Cardiac septum (tissue), 1 donor: ENCODE data around the gene PPIL3. TPM values are rescaled to one million over a fixed set of nuclear protein-coding genes. Genes with fewer than 3 reads are reported as not detected.

Source experiments
- DNase-seq: peaks from one replicate; pipeline ENCODE4 v3.0.0-alpha.2; 2020; ENCODE audit warnings: low spot score
- intact Hi-C: fragments of 100-400 bp; cut with DNase I; formaldehyde crosslinking; loops from one replicate; pipeline ENCODE4 v1.14.0; 2022
- total RNA-seq: library from RNA; stranded (reverse); fragmentation: NEBNext Ultra II Directional; extraction: Animal tissue kit (Norgen Biotek cat#: 25700); gene quantifications from one replicate; pipeline ENCODE4 v1.2.1, GENCODE V29; 2021
- donor health status: DM: no; HTN: no; CAD: no.

The PPIL3 gene
- total RNA-seq, 1 donor from 2014 or later, result 19.4 TPM

DNA sequence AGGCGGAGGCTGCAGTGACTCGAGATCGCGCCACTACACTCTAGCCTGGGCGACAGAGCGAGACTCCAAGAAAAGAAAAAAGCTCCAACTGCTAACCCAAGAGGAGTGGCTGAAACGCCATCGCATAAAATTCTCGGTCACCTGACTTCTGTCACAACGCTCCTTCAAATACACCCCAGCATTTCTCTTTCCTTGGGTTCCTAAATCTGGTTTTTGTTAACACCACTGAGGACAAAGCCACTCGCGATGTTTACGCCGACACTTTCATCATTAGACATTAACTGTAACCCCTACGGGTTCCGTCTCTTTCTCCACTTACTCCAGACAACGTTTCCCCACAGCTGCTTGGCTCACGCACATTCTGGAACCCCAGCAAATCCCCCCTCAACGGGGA is 25.1 kb downstream of the PPIL3 start:
- intact Hi-C loops, result loop anchor here (1.0 to 5.0 kb wide), 4 partner anchors 25 to 255 kb away; partner anchors contain the start of genes BZW1, NIF3L1 and PPIL3
- DNase-seq, result no peak

DNA sequence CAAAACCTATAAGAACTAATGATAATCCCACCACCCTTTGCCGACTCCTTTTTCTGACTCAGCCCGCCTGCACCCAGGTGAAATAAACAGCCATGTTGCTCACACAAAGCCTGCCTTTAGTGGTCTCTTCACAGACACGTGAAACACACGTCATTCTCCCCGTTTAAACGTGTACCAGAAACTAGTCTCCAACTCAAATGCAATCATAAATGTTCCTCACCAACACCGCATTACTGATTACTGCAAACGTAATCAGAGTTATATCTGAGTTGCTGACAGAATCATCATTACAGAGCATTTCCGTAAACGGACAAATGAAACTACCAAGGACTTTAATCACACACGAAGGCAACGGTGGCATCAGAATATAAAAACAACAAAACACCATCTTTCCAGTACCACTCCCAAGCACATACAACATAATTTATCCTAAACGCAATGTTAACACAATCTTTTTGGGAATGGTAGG is 26.3 kb downstream of the PPIL3 start:
- no peak for DNase-seq
- intact Hi-C loops, result loop anchor here (5.0 kb wide), 1 partner anchor 150 kb away; no protein-coding TSS in a partner anchor

DNA sequence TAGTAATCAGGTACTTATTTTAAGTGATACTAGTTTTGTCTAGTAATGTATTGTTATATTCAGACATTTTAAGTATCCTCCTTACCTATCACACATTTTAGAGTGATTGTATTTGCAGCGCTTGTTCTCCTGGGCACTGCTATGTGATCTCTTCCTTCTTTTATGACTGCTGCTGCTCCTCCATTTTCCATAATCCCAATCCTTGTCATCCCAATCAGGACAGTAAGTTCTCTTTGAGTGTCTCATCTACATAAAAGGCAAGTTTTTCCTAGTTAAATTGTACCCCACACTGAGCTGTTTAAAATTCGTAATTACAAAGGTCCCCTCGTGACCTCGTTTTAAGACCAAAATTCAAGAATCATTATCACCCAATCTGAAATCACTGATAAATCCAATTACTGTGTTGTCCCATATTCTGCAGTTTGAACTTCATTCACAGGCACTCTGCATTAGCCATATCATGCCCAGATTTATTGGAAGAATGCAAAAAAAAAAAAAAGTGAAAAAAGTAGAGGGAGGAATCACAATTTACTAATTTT is 27.2 kb downstream of the PPIL3 start:
- intact Hi-C loops, result loop anchor here (5.0 kb wide), 1 partner anchor 149 kb away; no protein-coding TSS in a partner anchor
- DNase-seq, result no peak

DNA sequence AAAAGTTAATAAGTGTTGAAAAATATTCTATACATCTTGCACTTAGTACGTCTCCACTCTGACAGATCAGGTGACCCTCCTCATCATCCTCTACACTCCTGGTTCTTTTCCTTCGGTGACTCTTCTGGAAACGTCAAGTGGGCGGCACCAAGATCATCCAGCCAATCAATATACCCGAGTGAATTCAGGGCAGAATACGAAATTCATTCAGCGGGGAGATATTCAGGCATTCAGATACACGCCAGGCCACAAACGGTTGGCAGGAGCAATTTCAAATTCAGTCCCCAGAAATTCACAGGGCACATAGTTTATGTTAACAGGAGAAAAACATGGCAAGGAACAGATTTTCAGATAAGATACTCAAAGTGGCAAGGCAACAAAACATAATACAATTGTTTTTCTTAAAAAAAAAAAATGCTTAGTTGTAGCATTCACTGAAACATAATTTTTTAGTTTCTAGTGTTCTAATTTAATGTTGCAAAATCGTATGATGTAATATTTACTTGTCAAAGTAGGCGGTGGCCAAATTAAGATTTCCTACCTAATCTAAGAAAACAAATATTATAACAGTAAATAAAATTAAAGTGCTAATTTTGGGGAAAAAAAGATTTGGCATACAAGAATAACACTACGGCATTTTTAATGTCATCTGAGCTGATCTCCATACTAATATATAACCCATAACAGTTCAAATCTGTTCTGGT is 28.6 kb downstream of the PPIL3 start:
- intact Hi-C loops, result loop anchor here (5.0 kb wide), 1 partner anchor 148 kb away; no protein-coding TSS in a partner anchor
- DNase-seq, result no peak

DNA sequence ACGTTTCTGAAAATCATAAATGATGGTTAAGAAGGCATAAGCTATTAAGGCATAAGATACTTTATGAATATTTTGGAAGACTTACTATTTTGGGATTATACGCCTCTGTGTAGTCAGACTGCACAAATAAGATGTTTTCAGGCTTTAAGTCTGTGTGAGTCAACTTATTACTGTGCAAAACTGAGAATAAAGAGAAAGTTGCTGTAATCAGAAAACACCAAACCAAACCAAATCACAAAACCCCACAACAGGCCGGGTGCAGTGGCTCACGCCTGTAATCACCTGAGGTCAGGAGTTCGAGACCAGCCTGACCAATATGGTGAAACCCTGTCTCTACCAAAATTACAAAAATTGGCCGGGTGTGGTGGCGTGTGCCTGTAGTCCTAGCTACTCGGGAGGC is 32.1 kb downstream of the PPIL3 start:
- DNase-seq, result no peak
- intact Hi-C loops, result no loop called here

DNA sequence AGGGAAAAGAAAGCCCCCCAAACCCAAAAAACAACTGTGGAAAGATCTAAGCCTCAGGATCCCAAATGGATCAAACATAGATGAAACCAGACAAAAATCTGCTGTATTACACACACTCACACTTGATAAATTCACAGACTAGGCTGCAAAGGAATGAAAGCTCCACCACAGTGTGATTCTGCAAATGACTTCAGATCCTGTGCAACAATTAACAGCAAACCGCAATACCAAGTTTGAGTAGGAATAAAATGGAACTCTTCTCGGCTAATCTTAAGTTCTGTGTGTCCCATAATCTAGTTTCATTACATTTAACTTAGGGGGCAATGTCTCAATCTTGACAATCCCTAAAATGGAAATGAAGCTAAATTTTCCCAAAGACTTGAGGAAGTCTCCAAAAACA is 36.3 kb downstream of the PPIL3 start:
- intact Hi-C loops, result no loop called here
- no peak for DNase-seq

DNA sequence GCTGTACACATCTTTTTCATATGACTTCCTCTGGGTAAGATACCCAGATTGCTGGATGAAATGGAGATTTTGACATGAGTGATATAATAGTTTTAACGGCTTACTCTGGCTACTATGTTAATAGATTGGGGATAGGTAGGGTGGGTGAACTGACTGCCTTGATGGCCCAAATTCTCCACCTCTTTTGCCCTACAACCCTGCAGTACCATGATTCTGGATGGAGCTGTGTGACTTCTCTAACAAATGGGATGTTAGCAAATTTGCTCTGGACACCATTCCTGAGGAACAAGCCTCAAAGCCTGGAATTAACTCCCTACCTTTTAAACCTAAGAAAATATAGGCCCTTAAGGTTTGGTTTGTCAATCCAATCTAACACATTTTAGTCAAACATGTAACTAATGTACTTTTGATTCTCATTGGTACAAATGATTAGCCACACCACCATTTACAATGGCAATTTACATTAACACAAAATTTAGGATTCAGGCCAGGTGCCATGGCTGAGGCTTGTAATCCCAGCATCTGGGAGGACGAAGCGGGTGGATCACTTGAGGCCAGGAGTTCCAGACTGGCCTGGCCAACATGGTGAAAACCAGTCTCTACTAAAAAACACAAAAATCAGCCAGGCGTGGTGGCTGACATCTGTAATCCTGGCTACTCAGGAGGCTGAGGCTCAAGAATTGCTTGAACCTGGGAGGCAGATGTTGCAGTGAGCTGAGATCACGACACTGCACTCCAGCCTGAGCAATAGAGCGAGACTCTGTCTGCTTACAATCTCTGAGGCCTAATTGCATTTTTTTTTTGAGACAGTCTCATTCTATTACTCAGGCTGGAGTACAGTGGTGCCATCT is 37.3 kb downstream of the PPIL3 start:
- DNase-seq, result no peak
- intact Hi-C loops, result no loop called here

DNA sequence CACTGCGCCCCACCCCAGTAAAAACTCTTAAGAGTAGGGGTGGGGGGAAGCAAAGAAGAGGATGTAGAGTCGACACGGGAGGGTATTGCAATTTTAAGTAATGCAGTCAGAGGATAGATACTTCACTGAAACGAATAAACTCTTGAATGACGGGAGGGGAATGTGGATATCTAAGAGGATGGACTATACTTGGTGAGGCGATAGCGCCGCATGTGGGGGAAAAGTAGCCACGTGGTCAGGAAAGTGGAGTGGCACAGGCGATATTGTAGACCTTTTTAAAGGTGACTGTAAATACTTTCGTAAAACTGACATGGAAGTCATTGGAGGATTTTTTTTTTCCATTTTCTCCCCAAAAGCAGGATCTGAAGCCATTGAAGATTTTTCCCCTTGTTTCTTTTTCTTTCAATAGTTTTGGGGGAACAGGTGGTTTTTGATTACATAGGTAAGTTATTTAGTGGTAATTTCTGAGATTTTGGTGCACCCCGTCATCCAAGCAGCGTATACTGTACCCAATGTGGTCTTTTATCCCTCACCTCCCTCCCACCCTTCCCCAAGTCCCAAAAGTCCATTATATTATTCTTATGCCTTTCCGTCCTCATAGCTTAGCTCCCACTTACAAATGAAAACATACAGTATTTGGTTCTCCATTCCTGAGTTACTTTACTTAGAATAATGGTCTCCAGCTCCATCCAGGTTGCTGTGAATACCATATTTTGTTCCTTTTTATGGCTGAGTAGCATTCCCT is 38.2 kb downstream of the PPIL3 start:
- intact Hi-C loops, result no loop called here
- no peak for DNase-seq

DNA sequence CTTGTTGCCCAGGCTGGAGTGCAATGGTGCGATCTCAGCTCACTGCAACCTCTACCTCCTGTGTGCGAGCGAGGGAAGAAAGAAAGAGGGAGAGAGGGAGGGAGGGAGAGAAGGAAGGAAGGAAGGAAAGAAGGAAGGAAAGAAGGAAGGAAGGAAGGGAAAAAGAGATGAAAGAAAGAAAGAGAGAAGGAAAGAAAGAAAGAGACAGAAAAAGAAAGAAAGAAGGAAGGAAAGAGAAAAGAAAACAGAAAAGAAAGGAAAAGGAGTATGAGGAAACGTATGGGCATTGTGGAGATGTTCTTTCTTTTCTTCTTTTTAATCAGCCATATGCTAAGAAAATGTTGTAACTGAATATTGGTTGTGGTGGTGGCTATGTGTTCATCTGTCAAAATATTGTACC is 40.9 kb downstream of the PPIL3 start:
- no peak for DNase-seq
- intact Hi-C loops, result no loop called here

DNA sequence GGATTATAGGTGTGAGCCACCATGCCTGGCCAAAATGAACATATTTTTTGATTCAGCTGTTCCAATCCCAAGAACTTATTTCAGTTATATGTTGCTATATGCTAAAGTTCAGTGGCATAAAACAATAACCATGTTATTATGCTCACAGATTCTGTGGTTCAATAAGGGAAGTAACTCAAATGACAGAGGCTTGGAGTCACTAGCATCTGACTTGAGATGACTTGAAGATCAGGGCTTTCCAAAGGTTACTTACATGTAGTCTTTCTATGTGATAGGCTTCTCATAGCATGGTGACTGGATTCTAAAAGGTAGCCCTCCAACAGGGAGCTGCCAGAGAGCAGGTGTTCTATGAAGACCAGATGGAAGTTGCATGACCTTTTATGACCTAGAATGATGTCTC is 41.6 kb downstream of the PPIL3 start:
- DNase-seq, result no peak
- intact Hi-C loops, result no loop called here

DNA sequence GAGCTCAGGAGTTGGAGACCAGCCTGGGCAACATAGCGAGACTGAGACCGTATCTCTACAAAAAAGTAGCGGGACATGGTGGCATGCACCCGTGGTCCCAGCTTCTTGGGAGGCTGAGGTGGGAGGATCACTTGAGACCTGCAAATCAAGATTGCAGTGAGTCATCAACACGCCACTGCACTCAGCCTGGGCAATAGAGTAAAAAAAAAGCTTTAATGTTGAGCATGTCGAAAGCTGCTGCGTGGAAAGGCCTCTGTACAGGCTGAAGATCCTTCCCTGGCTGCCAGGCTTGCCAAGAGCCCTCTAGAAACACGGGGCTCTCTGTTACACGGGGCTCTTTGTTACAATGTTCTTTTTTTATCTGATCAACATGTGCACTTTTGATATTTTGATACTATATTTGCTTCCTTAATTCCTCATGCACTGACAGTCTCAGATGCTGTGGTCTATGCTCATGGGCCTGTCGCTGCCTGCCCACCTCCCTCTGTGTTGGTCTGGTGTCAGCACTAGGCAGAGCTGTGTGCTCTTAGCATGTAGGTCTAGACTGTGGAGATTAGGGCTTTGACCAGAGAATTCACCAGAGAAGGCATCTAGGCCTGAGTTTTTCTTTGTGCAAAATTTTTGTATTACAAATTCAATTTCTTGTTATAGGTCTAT is 43.1 kb downstream of the PPIL3 start:
- DNase-seq, result no peak
- intact Hi-C loops, result no loop called here

DNA sequence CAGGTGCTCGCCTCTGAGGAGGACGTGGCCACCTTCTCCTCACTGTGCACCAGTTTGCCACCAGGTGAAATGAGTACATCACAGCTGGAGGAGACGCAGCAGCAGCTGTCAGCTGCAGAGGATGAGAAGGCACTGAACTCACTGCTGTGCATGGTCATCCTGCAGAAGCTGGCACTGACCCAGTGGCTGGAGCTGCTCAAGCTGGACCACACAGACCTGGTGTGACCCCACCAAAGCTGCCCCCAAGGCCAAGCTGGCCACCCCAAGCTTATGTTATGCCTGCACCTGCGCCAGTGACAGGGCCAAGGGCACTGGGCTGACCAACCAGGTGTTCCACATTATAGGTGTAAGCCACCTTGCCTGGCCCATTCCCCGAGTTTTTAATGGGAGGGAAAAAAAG is 43.7 kb downstream of the PPIL3 start:
- intact Hi-C loops, result no loop called here
- DNase-seq, result no peak

DNA sequence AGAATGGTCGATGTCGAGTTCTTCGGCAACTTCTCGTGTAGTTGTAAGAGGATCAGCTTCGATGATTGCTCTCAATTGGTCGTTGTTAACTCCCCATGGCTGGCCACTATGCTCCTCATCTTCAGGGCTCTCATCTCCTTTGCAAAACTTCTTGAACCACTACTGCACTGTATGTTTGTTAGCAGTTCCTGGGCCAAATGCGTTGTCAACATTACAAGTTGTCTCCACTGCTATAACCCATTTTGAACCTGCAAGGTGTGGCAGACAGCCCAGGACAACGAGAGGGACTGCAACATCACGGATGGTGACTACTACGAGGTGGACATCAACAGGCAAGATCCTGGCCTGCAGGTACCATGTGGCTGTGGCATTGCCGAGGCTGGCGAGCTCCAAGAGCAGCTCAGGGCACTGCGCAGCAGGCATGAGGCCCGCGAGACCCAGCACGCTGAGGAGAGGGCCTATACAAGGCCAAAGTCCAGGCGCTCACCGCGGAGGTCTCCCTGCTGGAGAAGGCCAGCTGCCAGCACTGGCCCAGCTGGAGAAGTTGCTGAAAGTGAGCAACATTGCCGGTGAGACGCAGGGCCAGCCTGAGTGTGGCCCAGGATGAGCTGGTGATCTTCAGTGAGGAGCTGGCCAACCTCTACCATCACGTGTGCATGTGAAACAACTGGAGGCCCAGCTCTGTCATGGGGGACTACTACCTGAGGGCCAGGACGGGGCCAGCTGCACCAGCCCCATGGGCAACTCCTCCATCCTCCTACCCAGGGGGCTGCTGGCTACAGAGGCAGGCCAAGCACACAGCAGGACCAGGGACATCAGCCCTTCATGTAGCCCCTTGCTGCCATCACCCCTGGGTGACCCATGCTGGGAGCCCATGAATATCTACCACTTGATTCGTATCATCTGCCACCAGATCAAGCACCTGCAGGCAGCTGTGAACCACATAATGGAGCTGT is 44.6 kb downstream of the PPIL3 start:
- DNase-seq, result no peak
- intact Hi-C loops, result no loop called here

DNA sequence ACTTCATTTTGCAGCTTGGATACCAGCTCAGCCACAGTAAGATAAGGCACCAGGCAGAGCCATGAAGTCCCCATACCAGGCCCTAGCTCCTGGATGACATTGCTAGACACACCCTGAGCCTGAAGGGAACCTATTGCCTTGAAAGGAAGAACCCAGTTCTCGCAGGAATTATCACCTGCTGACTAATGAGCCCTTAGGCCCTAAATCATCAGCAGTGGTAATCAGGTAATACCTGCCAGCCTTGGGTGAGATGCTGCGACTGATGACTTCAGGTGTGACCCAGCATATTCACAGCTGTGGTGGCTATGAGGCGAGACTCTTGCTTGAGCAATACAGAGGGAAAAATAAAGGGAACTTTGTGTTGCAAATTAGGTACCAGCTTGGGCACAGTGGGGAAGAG is 49.4 kb downstream of the PPIL3 start:
- DNase-seq, result no peak
- intact Hi-C loops, result no loop called here

DNA sequence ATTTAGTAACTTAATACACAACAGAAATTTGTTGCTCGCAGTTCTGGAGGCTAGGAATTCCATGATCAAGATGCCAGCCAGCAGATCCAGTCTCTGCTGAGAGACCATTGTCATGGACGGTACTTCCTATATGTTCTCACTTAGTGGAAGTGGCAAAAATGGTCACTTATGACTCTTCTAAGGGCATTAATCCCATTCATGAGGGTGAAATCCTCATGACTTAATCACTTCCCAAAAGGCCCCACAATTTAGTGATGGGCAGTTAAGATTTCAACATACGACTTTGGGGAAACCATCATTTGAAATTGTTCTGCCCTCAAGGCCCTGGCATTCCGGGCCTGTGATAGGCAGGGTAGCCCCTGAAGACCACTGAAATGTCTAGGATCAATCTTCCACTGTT is 54.2 kb downstream of the PPIL3 start:
- no peak for DNase-seq
- intact Hi-C loops, result no loop called here

DNA sequence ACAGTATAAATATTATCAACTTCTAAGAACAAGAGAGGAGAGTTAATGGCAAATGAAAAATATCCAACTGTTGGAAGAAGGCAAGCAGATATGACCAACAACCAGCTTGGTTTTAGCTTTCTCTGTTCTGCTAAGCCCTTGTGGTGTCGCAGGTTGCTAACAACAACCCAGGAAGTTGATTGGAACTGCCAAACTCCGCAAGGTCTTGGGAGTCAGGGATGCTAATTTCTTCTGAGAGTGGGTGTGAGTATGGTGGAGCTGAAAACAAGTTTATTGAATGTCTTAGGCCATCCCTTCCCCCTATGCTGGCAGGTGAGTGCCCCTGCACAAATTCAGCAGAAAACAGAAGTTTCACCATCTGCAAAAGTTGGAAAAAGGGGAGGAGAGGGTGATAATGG is 59.6 kb downstream of the PPIL3 start:
- no peak for DNase-seq
- intact Hi-C loops, result no loop called here

DNA sequence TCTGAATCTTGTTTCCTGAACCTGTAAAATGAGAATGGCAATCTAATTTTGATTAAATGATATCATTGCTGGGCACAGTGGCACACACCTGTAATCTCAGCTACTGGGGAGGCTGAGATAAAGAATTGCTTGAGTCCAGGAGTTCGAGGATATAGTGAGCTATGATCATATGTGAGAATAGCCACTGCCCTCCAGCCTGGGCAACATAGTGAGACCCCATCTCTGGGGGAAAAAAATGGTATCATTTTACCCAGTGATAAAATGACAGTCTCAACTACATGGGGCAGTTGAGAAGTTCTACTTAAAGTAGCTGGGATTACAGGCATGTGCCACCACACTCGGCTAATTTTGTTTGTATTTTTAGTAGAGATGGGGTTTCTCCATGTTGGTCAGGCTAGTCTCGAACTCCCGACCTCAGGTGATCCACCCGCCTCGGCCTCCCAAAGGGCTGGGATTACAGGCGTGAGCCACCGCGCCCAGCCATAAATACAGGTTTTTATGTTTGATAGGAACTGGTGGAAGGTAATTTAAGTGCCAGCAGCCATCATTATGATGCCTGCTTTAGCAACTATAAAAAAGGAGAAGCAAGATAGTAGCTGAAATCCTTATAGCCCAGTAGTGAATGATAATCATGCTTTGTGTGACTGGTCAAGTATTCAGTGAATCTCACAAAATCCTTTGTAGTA is 60.2 kb downstream of the PPIL3 start:
- intact Hi-C loops, result no loop called here
- DNase-seq, result no peak

DNA sequence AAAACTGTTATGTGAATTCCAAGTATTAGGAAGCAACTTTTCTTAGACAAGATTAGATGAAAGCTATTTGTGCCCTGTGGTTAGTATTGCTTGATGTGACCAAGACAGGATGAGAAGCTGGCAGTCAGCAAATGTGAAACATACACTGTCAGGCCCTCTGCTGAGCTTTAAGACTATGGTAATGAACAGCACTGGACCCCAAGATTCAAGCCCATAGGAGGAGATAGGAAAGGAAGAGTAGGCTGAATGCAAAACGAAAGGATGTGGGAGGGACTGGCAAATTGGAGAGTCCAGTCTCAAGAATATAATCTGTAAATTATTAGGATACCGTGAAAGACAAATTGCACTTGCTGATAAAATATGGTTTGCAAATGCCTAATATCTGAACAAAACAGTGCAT is 60.8 kb downstream of the PPIL3 start:
- no peak for DNase-seq
- intact Hi-C loops, result no loop called here
